Measurements from ENCODE around the gene WNT9A.

The WNT9A gene

DNA sequence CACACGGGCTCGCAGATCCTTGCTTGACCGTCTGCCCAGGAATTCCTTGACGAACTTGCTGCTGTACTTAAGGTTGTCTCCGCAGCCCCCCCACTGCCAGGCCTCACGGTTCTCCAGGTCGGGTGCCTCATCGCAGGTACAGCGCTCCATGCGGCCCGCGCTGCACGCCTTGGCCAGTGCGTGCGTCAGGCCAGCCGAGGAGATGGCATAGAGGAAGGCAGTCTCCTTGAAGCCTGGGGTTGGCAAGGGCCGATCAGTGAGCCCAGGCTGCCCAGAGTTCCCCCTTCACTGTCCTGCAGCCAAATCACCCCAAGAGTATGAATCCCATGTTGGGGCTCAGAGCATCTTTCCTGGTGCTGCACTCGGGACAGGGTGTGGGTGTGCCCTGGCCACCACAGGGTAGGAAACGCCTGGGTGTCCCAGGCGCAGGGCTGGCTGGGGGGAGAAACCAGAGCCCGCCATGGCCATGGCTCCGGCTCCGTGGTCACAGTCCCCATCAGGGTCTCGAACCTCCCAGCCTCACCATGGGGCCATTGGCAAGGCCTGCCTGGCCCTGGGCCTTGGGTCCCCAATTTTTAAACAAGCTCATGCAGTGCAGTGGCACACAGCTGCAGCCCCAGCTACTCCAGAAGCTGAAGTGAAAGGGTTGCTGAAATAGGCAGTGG, 23.4 kb downstream of the WNT9A start:
- DNase-seq (ENCODE audit: low spot score): no peak

DNA sequence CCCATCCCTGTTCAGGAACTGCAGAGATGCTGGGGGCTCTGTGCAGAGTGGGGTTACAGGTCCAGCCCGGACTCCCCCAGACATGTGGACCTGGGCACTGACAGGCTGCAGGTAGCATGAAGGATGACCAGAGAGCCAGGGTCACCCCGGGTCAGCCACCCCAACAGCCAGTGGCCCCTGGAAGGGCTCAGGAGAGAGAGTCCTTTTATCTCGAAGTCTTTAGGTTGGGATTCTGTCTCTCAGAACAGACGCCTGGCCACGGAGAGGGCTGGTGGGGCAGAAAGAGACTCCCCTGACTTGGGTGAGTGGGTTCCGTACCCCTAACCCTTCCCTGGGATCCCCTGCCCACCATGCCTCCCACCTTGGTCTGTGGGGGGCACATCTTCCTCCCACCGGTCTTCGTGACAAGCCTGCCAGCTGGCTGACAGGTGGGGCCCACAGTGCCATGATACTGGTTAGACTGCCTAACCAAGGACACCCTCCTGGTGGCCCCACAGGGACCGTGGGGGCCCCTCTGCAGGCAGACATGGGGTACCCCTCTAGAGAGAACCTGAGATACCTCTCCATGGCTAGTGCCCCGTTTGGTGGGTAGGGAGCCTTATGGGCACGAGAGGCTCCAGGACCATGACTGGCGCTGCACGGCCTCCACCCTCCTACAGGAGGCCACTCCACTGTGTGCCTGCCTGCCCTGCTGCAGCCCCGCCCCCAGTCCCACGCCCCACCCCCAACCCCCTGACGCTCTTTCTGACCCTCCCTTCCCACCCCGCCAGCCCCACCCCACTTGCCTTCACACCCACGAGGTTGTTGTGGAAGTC, 24.2 kb downstream of the WNT9A start:
- no peak for DNase-seq (ENCODE audit: low spot score)

- no peak for DNase-seq (ENCODE audit: low spot score)
Observed at GRCh38 chr1:227922501-227923352, 25.0 kb downstream of the WNT9A start.

DNA sequence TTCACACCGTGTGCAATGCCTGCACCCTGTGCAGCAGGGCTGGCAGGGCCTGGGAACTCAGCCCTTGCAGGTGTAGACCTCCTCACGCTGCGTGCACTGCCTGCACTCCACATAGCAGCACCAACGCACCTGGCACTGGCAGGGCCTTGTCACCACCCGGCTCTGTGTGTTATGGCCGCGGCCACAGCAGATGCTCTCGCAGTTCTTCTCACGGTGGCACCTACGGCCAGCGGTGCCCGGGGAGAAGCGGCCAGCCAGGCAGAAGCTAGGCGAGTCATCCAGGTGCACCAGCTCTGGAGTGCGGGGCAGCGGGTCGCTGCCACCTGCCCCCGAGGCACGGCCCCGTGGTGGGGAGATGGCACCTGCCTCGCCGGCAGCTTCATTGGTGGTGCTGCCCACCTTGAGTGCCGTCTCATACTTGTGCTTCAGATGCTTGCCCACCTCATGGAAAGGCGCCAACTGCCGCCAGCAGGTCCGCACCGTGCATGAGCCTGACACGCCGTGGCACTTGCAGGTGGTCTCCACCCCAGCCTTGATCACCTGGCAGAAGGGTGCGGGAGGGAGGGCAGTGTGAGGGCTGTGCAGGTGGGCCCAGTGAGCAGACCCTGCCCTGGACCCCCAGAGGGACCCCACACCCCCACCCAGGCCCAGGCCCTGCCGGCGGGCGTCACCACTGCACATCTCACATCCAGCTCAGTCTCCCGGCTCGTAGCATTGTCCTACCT, 26.1 kb downstream of the WNT9A start:
- DNase-seq (ENCODE audit: low spot score): no peak

DNA sequence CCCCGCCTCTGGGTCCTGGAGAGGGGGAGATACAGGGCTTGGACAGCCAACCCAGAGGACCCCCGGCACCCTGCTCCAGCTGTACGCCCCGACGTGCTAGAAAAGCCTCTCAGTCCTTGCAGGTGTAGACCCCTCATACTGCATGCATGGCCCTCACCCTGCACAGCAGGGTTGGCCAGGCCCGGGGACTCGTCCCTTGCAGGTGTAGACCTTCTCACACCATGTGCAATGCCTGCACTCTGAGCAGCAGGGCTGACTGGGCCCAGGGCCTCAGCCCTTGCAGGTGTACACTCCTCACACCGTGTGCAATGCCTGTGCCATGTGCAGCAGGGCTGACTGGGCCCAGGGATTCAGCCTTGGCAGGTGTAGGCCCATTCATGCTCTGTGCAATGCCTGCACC, 26.8 kb downstream of the WNT9A start:
- DNase-seq (ENCODE audit: low spot score): no peak

GRCh38 chr1:227920426-227920825, 27.3 kb downstream of the WNT9A start:
- no peak for DNase-seq (ENCODE audit: low spot score)

GRCh38 chr1:227919906-227920305, 27.8 kb downstream of the WNT9A start:
- DNase-seq (ENCODE audit: low spot score): no peak

DNA sequence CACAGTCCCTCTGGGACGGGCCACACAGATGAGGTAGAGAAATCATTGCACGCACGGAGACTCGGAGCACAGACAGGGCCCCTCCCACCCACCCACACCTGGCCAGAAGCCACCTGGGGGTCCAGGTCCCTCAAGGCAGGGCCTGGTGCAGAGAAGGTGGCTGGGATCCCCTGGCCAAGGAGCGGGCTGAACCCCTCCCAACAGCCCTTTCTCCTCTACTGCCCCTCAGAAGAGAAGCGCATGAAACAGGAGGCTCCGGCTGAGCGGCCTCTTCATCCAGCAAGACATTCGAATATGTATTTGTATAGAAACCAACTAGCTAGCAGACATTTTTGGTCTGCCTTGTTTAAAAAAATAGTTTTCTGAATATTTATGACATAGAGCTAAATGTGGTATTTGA, 29.0 kb downstream of the WNT9A start:
- no peak for DNase-seq (ENCODE audit: low spot score)

DNA sequence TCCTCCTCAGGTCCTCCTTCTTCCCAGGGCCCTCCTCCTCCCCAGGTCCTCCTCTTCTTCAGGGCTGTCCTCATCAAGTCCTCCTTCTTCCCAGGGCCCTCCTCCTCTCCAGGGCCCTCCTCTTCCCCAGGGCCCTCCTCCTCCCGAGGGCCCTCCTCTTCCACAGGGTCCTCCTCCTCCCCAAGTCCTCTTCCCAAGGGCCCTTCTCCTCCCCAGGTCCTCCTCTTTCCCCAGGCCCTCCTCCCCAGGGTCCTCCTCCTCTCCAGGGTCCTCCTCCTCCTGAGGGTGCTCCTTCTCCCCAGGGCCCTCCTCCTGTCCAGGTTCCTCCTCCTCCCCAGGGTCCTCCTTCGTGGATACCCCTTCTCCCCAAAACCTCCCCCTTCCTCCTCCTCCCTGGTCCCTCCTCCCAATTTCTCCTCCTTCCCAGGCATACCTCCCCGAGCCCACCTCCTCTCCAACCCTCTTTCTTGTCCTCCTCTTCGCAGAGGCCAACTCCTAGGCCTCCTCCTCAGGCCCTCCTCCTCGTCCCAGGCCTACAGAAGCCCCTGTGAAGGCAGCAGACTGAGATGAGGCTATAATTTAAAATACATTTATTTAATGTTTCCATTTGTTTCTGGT, 29.5 kb downstream of the WNT9A start:
- no peak for DNase-seq (ENCODE audit: low spot score)

DNA sequence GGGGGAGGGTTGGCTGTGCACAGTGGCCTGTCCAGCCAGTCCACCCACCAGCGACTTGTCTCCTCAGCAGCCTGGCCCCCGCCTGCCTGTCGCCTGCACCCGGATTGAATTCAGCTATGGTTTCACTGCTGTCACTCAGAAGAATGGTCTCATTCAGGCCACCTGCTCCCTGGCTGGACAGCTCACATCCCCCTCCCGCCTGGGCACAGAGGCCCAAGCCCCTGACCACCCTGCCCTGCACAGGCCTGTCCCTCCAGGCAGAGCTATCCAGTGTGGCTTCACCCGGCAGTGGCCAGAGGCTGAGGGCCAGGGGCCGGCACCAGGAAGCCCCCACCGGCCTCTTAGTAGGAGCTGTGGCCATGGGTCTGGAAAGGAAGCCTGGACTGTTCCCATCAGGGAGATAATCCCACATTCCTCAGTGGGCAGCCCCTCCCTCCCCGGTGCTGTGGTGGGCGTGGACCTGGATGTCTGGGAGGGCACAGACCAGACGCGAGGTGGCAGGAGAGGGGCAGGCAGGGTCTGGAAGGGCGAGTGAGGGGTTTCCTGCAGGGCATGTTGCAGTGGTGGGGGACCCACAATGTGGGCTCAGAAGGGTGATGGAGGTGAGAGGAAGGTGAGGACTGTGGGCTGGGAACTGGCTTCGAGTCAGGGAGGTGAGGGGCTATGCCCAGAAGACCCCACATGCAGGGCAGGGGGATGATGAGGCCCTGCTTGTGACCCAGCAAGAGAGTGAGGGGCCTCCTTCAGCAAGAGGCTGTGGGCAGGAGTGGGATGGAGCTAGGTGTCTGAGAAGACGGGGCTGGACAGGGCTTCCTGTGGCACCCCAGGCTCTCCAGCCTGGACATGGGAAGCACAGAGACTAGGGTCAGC, 30.4 kb downstream of the WNT9A start:
- no peak for DNase-seq (ENCODE audit: low spot score)

DNA sequence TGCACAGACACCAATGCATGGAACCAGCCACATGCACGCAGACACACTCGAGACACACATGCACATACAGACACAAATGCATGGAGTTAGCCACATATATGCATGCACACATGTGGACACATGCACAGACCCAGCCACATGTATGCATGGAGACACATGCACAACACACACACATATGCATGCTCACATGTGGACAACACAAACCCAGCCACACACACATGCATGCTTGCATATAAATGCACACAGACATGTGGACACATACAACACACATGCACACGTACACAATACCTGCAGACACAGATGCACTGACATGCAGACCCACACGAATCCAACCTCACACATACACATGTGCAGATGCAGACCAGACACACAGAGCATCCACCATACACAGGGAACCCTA, 31.1 kb downstream of the WNT9A start:
- no peak for DNase-seq (ENCODE audit: low spot score)

GRCh38 chr1:227915564-227916553, 31.9 kb downstream of the WNT9A start:
- no peak for DNase-seq (ENCODE audit: low spot score)

- DNase-seq (ENCODE audit: low spot score): no peak
Observed at GRCh38 chr1:227914801-227915563, 32.8 kb downstream of the WNT9A start.

DNA sequence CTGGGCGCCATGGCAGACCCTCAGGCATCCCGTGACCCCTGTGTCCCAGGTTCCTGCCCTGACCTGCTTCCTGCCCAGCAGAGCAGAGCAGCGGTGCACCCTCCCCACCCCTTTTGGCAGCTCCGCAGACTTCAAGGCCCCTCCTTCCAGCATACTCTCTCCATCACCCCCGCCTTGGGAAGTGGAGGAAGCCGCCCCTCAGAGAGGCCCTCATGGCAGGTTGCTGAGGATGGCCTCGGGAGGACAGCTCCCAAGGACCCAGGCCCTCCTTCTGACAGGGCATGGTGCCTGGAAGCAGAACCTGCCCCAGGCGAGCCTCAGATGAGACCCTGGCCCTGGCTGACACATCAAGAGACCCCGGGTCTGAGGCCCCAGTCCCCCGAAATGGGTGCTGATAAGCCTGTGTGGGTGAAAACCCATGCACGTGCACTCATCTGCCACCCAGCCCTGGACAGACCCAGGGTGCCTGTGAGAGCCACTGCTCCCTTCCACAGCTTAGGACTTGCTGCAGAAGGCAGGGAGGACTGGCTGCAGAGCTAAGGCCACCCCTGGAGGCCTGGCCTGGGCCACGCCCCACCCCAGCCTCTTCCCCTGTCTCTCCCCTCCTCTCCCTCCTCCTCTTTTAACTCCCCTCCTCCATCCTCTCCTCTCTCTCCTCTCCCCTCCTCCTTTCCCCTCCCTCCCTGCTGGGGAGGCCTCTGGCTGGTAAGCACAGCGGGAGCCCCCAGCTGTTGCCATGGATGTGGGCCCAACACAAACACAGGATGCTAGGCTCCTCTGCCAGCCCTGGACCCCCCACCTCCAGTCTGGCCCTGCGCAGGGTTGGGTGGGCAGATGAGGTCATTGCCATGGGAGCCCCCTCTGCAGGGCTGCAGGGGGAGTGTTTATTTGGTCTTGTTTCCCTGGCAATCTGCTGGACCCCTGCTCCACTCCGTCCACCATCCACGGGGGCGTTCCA, 33.7 kb downstream of the WNT9A start:
- no peak for DNase-seq (ENCODE audit: low spot score)

DNA sequence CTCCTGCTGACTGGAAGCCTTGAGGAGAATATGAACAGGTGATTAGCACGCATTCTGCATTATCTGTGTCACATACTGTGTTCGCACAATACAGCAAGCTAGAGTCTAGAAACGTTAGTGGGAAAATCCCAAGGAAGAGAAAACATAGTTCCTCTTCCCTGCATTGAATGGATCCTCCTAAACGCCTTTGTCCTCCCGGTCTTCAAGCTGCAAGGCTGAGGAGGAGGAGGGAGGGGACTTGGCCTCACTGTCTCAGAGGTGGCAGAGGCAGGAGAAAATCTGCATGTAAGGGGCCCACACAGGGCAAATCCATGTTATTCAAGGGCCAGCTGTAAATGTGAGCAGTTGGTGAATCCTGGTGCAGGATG, 34.4 kb downstream of the WNT9A start:
- DNase-seq (ENCODE audit: low spot score): no peak

- no peak for DNase-seq (ENCODE audit: low spot score)
Observed at GRCh38 chr1:227912866-227913265, 34.9 kb downstream of the WNT9A start.

- DNase-seq (ENCODE audit: low spot score): no peak
Observed at GRCh38 chr1:227911376-227911775, 36.4 kb downstream of the WNT9A start.
